RWPE2 (cell line): ENCODE data around the gene CROCC2.

ENCODE experiments used
- ATAC-seq: fragments of 200-7000 bp; cut with Tn5 transposase; 3 replicates; pipeline ENCODE4 v1.9.1; 2021; ENCODE audit warnings: low read depth
- DNase-seq: peaks from one replicate; pipeline ENCODE4 v3.0.0-alpha.2; 2020; ENCODE audit warnings: low spot score
- H3K27ac ChIP-seq: fragments of 450-650 bp; 2 replicates; pipeline ENCODE4 v1.5.1; 2017; ENCODE audit warnings: mild to moderate bottlenecking; ENCODE audit not compliant: poor library complexity, severe bottlenecking
- H3K27me3 ChIP-seq: fragments of 250-450 bp; sonication (Bioruptor Pico); 2 replicates; pipeline ENCODE4 v1.5.1; 2021; ENCODE audit warnings: mild to moderate bottlenecking, moderate library complexity; ENCODE audit not compliant: insufficient read depth, poor library complexity, severe bottlenecking
- H3K36me3 ChIP-seq: fragments of 250-450 bp; sonication (Bioruptor Pico); 2 replicates; pipeline ENCODE4 v1.5.1; 2020; ENCODE audit warnings: low read depth, mild to moderate bottlenecking, moderate library complexity
- H3K4me1 ChIP-seq: fragments of 250-450 bp; sonication (Bioruptor Pico); 2 replicates; pipeline ENCODE4 v1.5.1; 2021; ENCODE audit warnings: mild to moderate bottlenecking, moderate library complexity; ENCODE audit not compliant: insufficient read depth, poor library complexity, severe bottlenecking
- H3K4me3 ChIP-seq: fragments of 250-450 bp; sonication (Bioruptor Pico); 2 replicates; pipeline ENCODE4 v1.5.1; 2021; ENCODE audit warnings: mild to moderate bottlenecking, moderate library complexity; ENCODE audit not compliant: severe bottlenecking
- H3K9me3 ChIP-seq: fragments of 250-450 bp; sonication (Bioruptor Pico); 2 replicates; pipeline ENCODE4 v1.5.1; 2021; ENCODE audit warnings: mild to moderate bottlenecking, moderate library complexity; ENCODE audit not compliant: severe bottlenecking
- TF ChIP-seq, protein P1 (sequence below): fragments of 450-650 bp; IDR thresholded peaks from one replicate; pipeline ENCODE4 v1.5.1; 2017; ENCODE audit warnings: mild to moderate bottlenecking, moderate library complexity; ENCODE audit not compliant: poor library complexity, severe bottlenecking

The CROCC2 gene

DNA sequence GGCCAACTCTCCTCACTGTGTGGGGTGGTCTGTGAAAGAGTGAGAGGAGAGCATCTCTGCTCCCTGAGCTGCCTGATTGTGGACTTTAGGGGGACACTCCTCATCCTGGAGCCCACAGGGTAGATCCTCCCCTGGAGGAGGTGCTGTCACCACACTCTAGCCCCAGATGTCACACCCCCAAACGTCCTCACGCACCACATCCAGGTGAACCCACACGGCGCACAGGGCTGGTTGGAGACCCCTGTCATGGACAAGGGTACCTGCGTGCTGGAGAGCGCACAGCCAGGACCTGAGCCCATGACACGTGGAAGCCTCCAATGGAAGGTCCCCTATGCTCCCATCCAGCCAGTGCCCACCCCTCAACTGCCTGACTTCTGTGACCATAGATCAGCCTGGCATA is 27.0 kb upstream of the CROCC2 start:
- no peaks in the 10 kb centered on the region for H3K4me1 ChIP-seq
- no peak overlapping the region for H3K4me3 ChIP-seq
- no peaks in the 10 kb centered on the region for H3K9me3 ChIP-seq
- H3K36me3 ChIP-seq, result no peaks in the 10 kb centered on the region
- DNase-seq, result peak; percentile 41
- no peak overlapping the region for H3K27ac ChIP-seq
- no peak for ATAC-seq
- H3K27me3 ChIP-seq, result peaks cover 2% of the 10 kb centered on the region
- TF ChIP-seq, protein P1, sequence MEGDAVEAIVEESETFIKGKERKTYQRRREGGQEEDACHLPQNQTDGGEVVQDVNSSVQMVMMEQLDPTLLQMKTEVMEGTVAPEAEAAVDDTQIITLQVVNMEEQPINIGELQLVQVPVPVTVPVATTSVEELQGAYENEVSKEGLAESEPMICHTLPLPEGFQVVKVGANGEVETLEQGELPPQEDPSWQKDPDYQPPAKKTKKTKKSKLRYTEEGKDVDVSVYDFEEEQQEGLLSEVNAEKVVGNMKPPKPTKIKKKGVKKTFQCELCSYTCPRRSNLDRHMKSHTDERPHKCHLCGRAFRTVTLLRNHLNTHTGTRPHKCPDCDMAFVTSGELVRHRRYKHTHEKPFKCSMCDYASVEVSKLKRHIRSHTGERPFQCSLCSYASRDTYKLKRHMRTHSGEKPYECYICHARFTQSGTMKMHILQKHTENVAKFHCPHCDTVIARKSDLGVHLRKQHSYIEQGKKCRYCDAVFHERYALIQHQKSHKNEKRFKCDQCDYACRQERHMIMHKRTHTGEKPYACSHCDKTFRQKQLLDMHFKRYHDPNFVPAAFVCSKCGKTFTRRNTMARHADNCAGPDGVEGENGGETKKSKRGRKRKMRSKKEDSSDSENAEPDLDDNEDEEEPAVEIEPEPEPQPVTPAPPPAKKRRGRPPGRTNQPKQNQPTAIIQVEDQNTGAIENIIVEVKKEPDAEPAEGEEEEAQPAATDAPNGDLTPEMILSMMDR, result no peak

DNA sequence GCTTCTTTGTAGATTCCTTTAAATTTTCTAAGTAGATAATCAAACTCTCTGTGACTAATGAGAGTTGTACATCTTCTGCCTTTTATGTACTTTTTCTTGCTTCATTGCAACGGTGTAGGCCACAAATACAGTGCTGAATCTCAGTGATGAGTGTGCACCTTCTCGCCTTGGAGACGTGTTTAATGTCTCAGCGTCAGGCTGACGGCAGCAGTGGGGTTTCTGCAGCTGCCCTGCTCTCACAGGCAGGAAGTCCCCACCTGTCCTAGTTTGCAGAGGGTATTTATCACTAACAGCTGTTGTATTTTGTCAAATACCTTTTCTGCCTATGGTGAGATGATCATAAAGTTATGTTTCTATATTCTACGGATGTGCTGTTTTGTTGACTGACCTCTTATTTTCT is 24.2 kb upstream of the CROCC2 start:
- Histone ChIP-seq H3K27me3 (peaks cover 2% of the 10 kb centered on the region), H3K27ac (no peak overlapping the region), H3K36me3 (no peaks in the 10 kb centered on the region), H3K4me1 (no peaks in the 10 kb centered on the region), H3K4me3 (no peak overlapping the region), H3K9me3 (no peaks in the 10 kb centered on the region)
- TF ChIP-seq, protein P1, result no peak
- DNase-seq (no peak), ATAC-seq (no peak)

DNA sequence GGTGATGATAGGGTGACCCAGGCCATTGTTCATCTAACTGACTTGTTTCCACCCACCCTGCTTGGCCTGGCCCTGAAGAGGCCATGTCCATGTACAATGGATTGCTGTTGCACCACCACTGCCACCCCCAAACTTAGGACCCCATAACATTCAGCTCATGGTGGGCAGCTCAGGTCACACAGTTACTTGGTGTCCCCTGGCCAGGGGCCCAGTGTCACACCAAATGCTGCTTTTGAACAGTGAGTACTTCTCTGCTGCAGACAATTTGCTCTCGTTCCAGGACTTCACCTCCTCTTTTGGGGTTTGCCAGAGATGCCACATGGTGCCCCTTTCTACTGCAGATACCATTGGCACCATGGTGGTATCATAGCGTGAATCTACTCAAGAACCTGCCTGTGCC is 21.9 kb upstream of the CROCC2 start:
- TF ChIP-seq, protein P1, result no peak
- Histone ChIP-seq H3K4me3 (no peak overlapping the region), H3K27ac (no peak overlapping the region), H3K9me3 (no peaks in the 10 kb centered on the region), H3K27me3 (peaks cover 2% of the 10 kb centered on the region), H3K36me3 (no peaks in the 10 kb centered on the region), H3K4me1 (no peaks in the 10 kb centered on the region)
- ATAC-seq (no peak), DNase-seq (no peak)

DNA sequence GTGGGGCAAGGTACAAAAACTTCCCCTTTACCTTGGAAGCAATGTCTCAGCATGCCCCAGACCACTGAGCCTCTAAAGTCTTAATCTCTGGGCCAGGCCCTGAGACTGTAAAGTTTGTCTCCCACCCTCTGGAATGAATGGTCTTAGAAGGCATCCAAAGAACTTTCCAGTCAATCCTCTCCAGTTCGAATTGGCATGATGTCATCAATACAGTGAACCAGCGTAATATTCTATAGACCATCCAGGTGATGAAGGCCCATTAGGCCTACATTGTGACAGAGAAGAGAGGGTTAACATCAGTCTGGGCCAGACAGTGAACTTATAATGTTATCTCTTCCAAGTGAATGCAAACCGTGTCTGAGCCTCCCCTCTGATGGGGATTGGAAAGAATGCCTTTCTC is 21.4 kb upstream of the CROCC2 start:
- no peak for DNase-seq
- TF ChIP-seq, protein P1, result no peak
- no peaks in the 10 kb centered on the region for H3K9me3 ChIP-seq
- no peaks in the 10 kb centered on the region for H3K4me1 ChIP-seq
- no peak overlapping the region for H3K27ac ChIP-seq
- ATAC-seq, result no peak
- no peak overlapping the region for H3K4me3 ChIP-seq
- H3K36me3 ChIP-seq, result no peaks in the 10 kb centered on the region
- H3K27me3 ChIP-seq, result peaks cover 2% of the 10 kb centered on the region

DNA sequence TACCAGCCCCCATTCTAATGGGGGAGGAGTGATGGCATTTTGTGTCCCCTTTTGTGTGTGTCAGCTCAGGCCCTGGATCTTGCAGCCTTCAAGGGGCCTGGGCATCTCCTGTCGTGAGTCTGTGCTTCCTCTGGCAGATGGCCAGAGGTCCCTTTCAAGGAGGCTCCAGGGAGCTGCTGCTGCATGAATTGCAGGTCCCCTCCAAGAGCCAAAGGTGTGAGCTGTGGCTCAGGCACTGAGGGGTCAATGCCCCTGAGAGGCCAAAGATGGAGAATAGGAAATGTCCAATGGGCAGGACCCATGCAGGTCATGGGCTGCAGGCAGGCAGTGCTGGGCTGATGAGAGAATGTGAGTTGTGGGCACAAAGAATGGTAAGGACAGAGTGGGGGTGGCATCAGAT is 20.6 kb upstream of the CROCC2 start:
- ATAC-seq (no peak), DNase-seq (peak; percentile 17)
- Histone ChIP-seq H3K36me3 (no peaks in the 10 kb centered on the region), H3K4me1 (no peaks in the 10 kb centered on the region), H3K9me3 (no peaks in the 10 kb centered on the region), H3K27ac (no peak overlapping the region), H3K27me3 (peaks cover 2% of the 10 kb centered on the region), H3K4me3 (no peak overlapping the region)
- TF ChIP-seq, protein P1, result no peak
